ENCODE data around the gene SAMD4A. TPM values are rescaled to one million over a fixed set of nuclear protein-coding genes. Genes with fewer than 3 reads are reported as not detected.
A peak's percentile ranks its signal among the peaks of the same experiment; 100 is the strongest.

The SAMD4A gene
- total RNA-seq, 2 experiments from 2014 or later = 2.4 to 2.6 TPM

GRCh38 chr14:54625112-54625511 is 58.2 kb downstream of the SAMD4A start:
- Mint-ChIP-seq H3K9me3 (peaks cover 4% of the 10 kb centered on the region), H3K36me3 (peaks cover 2% of the 10 kb centered on the region), H3K4me3 (no peak overlapping the region), H3K27me3 (no peaks in the 10 kb centered on the region), H3K4me1 (ENCODE audit: low read depth) (peaks cover 50% of the 10 kb centered on the region), H3K27ac (no peak overlapping the region)
- POLR2A ChIA-PET = interaction anchor here (0.6 kb wide), 1 partner anchor 52 kb away, joined by 3 read pairs; no protein-coding TSS in a partner anchor
- CTCF ChIA-PET = interaction anchor here (1.7 to 3.5 kb wide), 3 partner anchors 66 to 151 kb away, joined by 4 to 19 read pairs (median 5); no protein-coding TSS in a partner anchor
- intact Hi-C loops (cut with micrococcal nuclease) = loop anchor here (5.0 to 10.0 kb wide), 3 partner anchors 118 to 280 kb away; partner anchors contain the start of genes CGRRF1, CNIH1 and GCH1
- DNase-seq = no peak

GRCh38 chr14:54627219-54627539 is 60.3 kb downstream of the SAMD4A start:
- POLR2A ChIA-PET = interaction anchor here (0.6 to 0.7 kb wide), 2 partner anchors 42 to 153 kb away, joined by 3 to 5 read pairs; no protein-coding TSS in a partner anchor
- Mint-ChIP-seq H3K4me3 (peak overlapping the region; percentile 55), H3K27me3 (no peaks in the 10 kb centered on the region), H3K4me1 (ENCODE audit: low read depth) (peaks cover 46% of the 10 kb centered on the region), H3K9me3 (peaks cover 4% of the 10 kb centered on the region), H3K36me3 (peaks cover 2% of the 10 kb centered on the region), H3K27ac (peak overlapping the region; percentile 78)
- CTCF ChIA-PET = interaction anchor here (0.6 to 3.5 kb wide), 7 partner anchors 9 to 186 kb away, joined by 3 to 19 read pairs (median 4); no protein-coding TSS in a partner anchor
- intact Hi-C loops (cut with micrococcal nuclease) = loop anchor here (1.0 to 10.0 kb wide), 6 partner anchors 62 to 278 kb away; partner anchors contain the start of genes CGRRF1, CNIH1 and GCH1
- DNase-seq = no peak

- Mint-ChIP-seq H3K4me3 (peak overlapping the region; percentile 55), H3K9me3 (peaks cover 4% of the 10 kb centered on the region), H3K27ac (peak overlapping the region; percentile 78), H3K4me1 (ENCODE audit: low read depth) (peaks cover 40% of the 10 kb centered on the region), H3K27me3 (no peaks in the 10 kb centered on the region), H3K36me3 (peaks cover 2% of the 10 kb centered on the region)
- CTCF ChIA-PET = interaction anchor here (0.8 to 3.5 kb wide), 4 partner anchors 42 to 186 kb away, joined by 3 to 19 read pairs (median 6); no protein-coding TSS in a partner anchor
- POLR2A ChIA-PET = no interaction called here
- intact Hi-C loops (cut with micrococcal nuclease) = loop anchor here (1.0 to 10.0 kb wide), 6 partner anchors 63 to 277 kb away; partner anchors contain the start of genes CGRRF1, CNIH1 and GCH1
- peak; percentile 49 for DNase-seq
Observed at GRCh38 chr14:54627540-54628363, 60.8 kb downstream of the SAMD4A start.

GRCh38 chr14:54629183-54629582 is 62.3 kb downstream of the SAMD4A start:
- Mint-ChIP-seq H3K4me1 (ENCODE audit: low read depth) (peaks cover 32% of the 10 kb centered on the region), H3K9me3 (no peaks in the 10 kb centered on the region), H3K27ac (no peak overlapping the region), H3K27me3 (no peaks in the 10 kb centered on the region), H3K4me3 (no peak overlapping the region), H3K36me3 (no peaks in the 10 kb centered on the region)
- ChIA-PET POLR2A (interaction anchor here (0.5 kb wide), 1 partner anchor 60 kb away, joined by 3 read pairs; no protein-coding TSS in a partner anchor), CTCF (interaction anchor here (0.7 kb wide), 1 partner anchor 145 kb away, joined by 3 read pairs; no protein-coding TSS in a partner anchor)
- intact Hi-C loops (cut with micrococcal nuclease) = loop anchor here (5.0 to 10.0 kb wide), 3 partner anchors 122 to 276 kb away; partner anchors contain the start of genes CGRRF1, CNIH1 and GCH1
- DNase-seq = no peak

- H3K4me3 Mint-ChIP-seq = no peak overlapping the region
- ChIA-PET POLR2A (no interaction called here), CTCF (interaction anchor here (0.7 to 1.9 kb wide), 3 partner anchors 13 to 144 kb away, joined by 3 to 9 read pairs (median 8); no protein-coding TSS in a partner anchor)
- intact Hi-C loops (cut with micrococcal nuclease) = loop anchor here (5.0 to 10.0 kb wide), 3 partner anchors 122 to 275 kb away; partner anchors contain the start of genes CGRRF1, CNIH1 and GCH1
- peaks cover 32% of the 10 kb centered on the region for H3K4me1 Mint-ChIP-seq (ENCODE audit: low read depth)
- no peak overlapping the region for H3K27ac Mint-ChIP-seq
- DNase-seq = no peak
- no peaks in the 10 kb centered on the region for H3K27me3 Mint-ChIP-seq
- H3K36me3 Mint-ChIP-seq = no peaks in the 10 kb centered on the region
- no peaks in the 10 kb centered on the region for H3K9me3 Mint-ChIP-seq
Observed at GRCh38 chr14:54629635-54630360, 62.9 kb downstream of the SAMD4A start.

DNA sequence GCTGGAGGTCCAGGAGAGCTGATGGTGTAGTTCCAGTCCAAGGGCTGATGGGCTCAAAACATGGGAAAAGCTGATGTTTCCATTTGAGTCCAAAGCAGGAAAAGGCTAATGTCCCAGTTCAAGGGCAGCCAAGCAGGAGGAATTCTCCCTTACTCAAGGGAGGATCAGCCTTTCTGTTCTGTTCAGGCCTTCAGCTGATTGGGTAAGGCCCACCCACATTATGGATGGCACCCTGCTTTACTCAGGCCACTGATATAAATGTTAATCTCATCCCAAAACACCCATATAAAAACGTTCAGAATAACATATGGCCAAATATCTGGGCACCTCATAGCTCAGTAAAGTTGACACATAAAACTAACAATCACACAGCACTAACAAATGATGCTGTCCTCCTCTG is 64.1 kb downstream of the SAMD4A start:
- ChIA-PET CTCF (interaction anchor here (0.6 to 1.9 kb wide), 3 partner anchors 12 to 1912 kb away, joined by 3 to 9 read pairs (median 8); no protein-coding TSS in a partner anchor), POLR2A (interaction anchor here (1.0 kb wide), 1 partner anchor 142 kb away, joined by 4 read pairs; no protein-coding TSS in a partner anchor)
- intact Hi-C loops (cut with micrococcal nuclease) = no loop called here
- no peaks in the 10 kb centered on the region for H3K9me3 Mint-ChIP-seq
- no peak overlapping the region for H3K27ac Mint-ChIP-seq
- peaks cover 32% of the 10 kb centered on the region for H3K4me1 Mint-ChIP-seq (ENCODE audit: low read depth)
- H3K36me3 Mint-ChIP-seq = no peaks in the 10 kb centered on the region
- no peaks in the 10 kb centered on the region for H3K27me3 Mint-ChIP-seq
- DNase-seq = no peak
- no peak overlapping the region for H3K4me3 Mint-ChIP-seq

- no peak for DNase-seq
- Mint-ChIP-seq H3K4me1 (ENCODE audit: low read depth) (peaks cover 23% of the 10 kb centered on the region), H3K27me3 (no peaks in the 10 kb centered on the region), H3K36me3 (no peaks in the 10 kb centered on the region), H3K9me3 (no peaks in the 10 kb centered on the region), H3K4me3 (no peak overlapping the region), H3K27ac (no peak overlapping the region)
- POLR2A ChIA-PET = no interaction called here
- CTCF ChIA-PET = interaction anchor here (1.1 to 1.9 kb wide), 3 partner anchors 11 to 142 kb away, joined by 3 to 6 read pairs (median 4); no protein-coding TSS in a partner anchor
- intact Hi-C loops (cut with micrococcal nuclease) = no loop called here
Observed at GRCh38 chr14:54632452-54632851, 65.5 kb downstream of the SAMD4A start.

- CTCF ChIA-PET = interaction anchor here (1.3 to 1.9 kb wide), 3 partner anchors 10 to 141 kb away, joined by 3 to 5 read pairs (median 4); no protein-coding TSS in a partner anchor
- Mint-ChIP-seq H3K9me3 (no peaks in the 10 kb centered on the region), H3K27me3 (no peaks in the 10 kb centered on the region), H3K27ac (no peak overlapping the region), H3K36me3 (no peaks in the 10 kb centered on the region), H3K4me1 (ENCODE audit: low read depth) (peaks cover 17% of the 10 kb centered on the region), H3K4me3 (no peak overlapping the region)
- no peak for DNase-seq
- POLR2A ChIA-PET = no interaction called here
- intact Hi-C loops (cut with micrococcal nuclease) = no loop called here
Observed at GRCh38 chr14:54633076-54633475, 66.1 kb downstream of the SAMD4A start.

GRCh38 chr14:54637270-54638134 is 70.6 kb downstream of the SAMD4A start:
- CTCF ChIA-PET = interaction anchor here (1.3 kb wide), 1 partner anchor 136 kb away, joined by 3 read pairs; no protein-coding TSS in a partner anchor
- Mint-ChIP-seq H3K4me3 (no peak overlapping the region), H3K4me1 (ENCODE audit: low read depth) (no peaks in the 10 kb centered on the region), H3K36me3 (no peaks in the 10 kb centered on the region), H3K9me3 (no peaks in the 10 kb centered on the region), H3K27ac (no peak overlapping the region), H3K27me3 (no peaks in the 10 kb centered on the region)
- intact Hi-C loops (cut with micrococcal nuclease) = no loop called here
- DNase-seq = no peak
- POLR2A ChIA-PET = no interaction called here

DNA sequence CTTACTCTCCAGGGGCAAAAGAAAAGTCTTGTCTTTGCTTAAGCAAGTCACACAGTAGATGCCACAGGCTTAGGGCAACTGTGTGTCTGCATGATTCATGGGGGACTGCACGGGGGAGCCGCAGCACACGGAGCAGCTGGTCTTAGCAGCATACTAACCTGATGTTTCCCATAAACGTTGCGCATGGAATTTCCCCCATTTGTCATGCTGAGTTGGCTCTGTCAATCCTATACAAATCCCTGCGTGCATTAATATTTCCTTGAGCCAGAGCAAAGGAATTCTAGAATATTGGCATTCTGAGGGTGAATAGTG is 71.2 kb downstream of the SAMD4A start:
- Mint-ChIP-seq H3K4me1 (ENCODE audit: low read depth) (no peaks in the 10 kb centered on the region), H3K27me3 (no peaks in the 10 kb centered on the region), H3K4me3 (no peak overlapping the region), H3K9me3 (no peaks in the 10 kb centered on the region), H3K27ac (no peak overlapping the region), H3K36me3 (no peaks in the 10 kb centered on the region)
- CTCF ChIA-PET = no interaction called here
- intact Hi-C loops (cut with micrococcal nuclease) = no loop called here
- DNase-seq = no peak
- POLR2A ChIA-PET = no interaction called here

GRCh38 chr14:54639611-54640010 is 72.7 kb downstream of the SAMD4A start:
- Mint-ChIP-seq H3K36me3 (no peaks in the 10 kb centered on the region), H3K9me3 (no peaks in the 10 kb centered on the region), H3K27ac (no peak overlapping the region), H3K4me1 (ENCODE audit: low read depth) (no peaks in the 10 kb centered on the region), H3K27me3 (peaks cover 3% of the 10 kb centered on the region), H3K4me3 (no peak overlapping the region)
- no peak for DNase-seq
- ChIA-PET POLR2A (no interaction called here), CTCF (no interaction called here)
- intact Hi-C loops (cut with micrococcal nuclease) = no loop called here
